IPS-18c (cell line): ENCODE results near the gene OBP2A.
"Not testable (repeated sequence)": the region's sequence is repeated elsewhere in the genome, so short reads cannot be mapped to it uniquely, and the experiment has no call there.

ENCODE experiments used
- H3K4me3 ChIP-seq: 2 replicates; pipeline ENCODE4 v1.7.0; 2013; ENCODE audit warnings: low read depth, mild to moderate bottlenecking, low read length, moderate library complexity; ENCODE audit not compliant: insufficient read depth
- H3K9me3 ChIP-seq: one replicate; pipeline ENCODE4 v1.6.1; 2013; ENCODE audit warnings: mild to moderate bottlenecking, low read length, moderate library complexity; ENCODE audit not compliant: control insufficient read depth, insufficient read depth

OBP2A gene

GRCh38 chr9:135522137-135522877, 23.6 kb upstream of the OBP2A start:
- no peak overlapping the region for H3K4me3 ChIP-seq
- no peaks in the 10 kb centered on the region for H3K9me3 ChIP-seq

GRCh38 chr9:135522931-135523330, 23.0 kb upstream of the OBP2A start:
- H3K4me3 ChIP-seq: no peak overlapping the region
- H3K9me3 ChIP-seq: no peaks in the 10 kb centered on the region

GRCh38 chr9:135523521-135524129, 22.3 kb upstream of the OBP2A start:
- no peaks in the 10 kb centered on the region for H3K9me3 ChIP-seq
- H3K4me3 ChIP-seq: no peak overlapping the region

- H3K4me3 ChIP-seq: no peak overlapping the region
Observed at GRCh38 chr9:135524130-135524861, 21.6 kb upstream of the OBP2A start.

GRCh38 chr9:135525241-135526088, 20.5 kb upstream of the OBP2A start:
- H3K4me3 ChIP-seq: no peak overlapping the region
- no peaks in the 10 kb centered on the region for H3K9me3 ChIP-seq

More at GRCh38 chr9:135524130-135524861, 21.6 kb upstream of the OBP2A start:
- no peaks in the 10 kb centered on the region for H3K9me3 ChIP-seq

GRCh38 chr9:135526089-135526729, 19.7 kb upstream of the OBP2A start:
- no peak overlapping the region for H3K4me3 ChIP-seq
- no peaks in the 10 kb centered on the region for H3K9me3 ChIP-seq

GRCh38 chr9:135526730-135527571, 19.0 kb upstream of the OBP2A start:
- H3K9me3 ChIP-seq: no peaks in the 10 kb centered on the region
- no peak overlapping the region for H3K4me3 ChIP-seq

- H3K9me3 ChIP-seq, H3K4me3 ChIP-seq: not testable (repeated sequence)
Observed at GRCh38 chr9:135528842-135529435, 17.0 kb upstream of the OBP2A start.

- no peak overlapping the region for H3K4me3 ChIP-seq
- H3K9me3 ChIP-seq: no peaks in the 10 kb centered on the region
Observed at GRCh38 chr9:135530146-135530545, 15.8 kb upstream of the OBP2A start.

- no peaks in the 10 kb centered on the region for H3K9me3 ChIP-seq
Observed at GRCh38 chr9:135531096-135531495, 14.8 kb upstream of the OBP2A start.

GRCh38 chr9:135533113-135533512, 12.8 kb upstream of the OBP2A start:
- Histone ChIP-seq H3K9me3 (no peaks in the 10 kb centered on the region), H3K4me3 (no peak overlapping the region)

More at GRCh38 chr9:135531096-135531495, 14.8 kb upstream of the OBP2A start:
- H3K4me3 ChIP-seq: no peak overlapping the region

- Histone ChIP-seq H3K9me3 (no peaks in the 10 kb centered on the region), H3K4me3 (no peak overlapping the region)
Observed at GRCh38 chr9:135533674-135534073, 12.3 kb upstream of the OBP2A start.

GRCh38 chr9:135534192-135534711, 11.7 kb upstream of the OBP2A start:
- H3K9me3 ChIP-seq, H3K4me3 ChIP-seq: not testable (repeated sequence)

- H3K9me3 ChIP-seq, H3K4me3 ChIP-seq: not testable (repeated sequence)
Observed at GRCh38 chr9:135534826-135535225, 11.1 kb upstream of the OBP2A start.

GRCh38 chr9:135535631-135536030, 10.3 kb upstream of the OBP2A start:
- not testable (repeated sequence) for H3K9me3 ChIP-seq, H3K4me3 ChIP-seq

GRCh38 chr9:135536216-135536615, 9.7 kb upstream of the OBP2A start:
- Histone ChIP-seq H3K9me3 (no peaks in the 10 kb centered on the region), H3K4me3 (no peak overlapping the region)
